Activated T-cell treated with anti-CD3 and anti-CD28 coated beads, Interleukin-2, amount 50 U/mL, for 72 hours (primary cell): Measurements from ENCODE around the gene CMIP. TPM values are rescaled to one million over a fixed set of nuclear protein-coding genes. Genes with fewer than 3 reads are reported as not detected.
A peak's percentile ranks its signal among the peaks of the same experiment; 100 is the strongest.

Source experiments
- ATAC-seq, 2 donors: fragments of 150-1000 bp; cut with Tn5 transposase; replicated peaks in 1 of 2; 2 replicates each; pipeline ENCODE4 v1.10.0; 2021; ENCODE audit warnings: moderate library complexity in 2 of 2, mild to moderate bottlenecking in 1 of 2
- DNase-seq, 2 donors: peaks; one replicate each; pipeline ENCODE4 v3.0.0; 2021 to 2022; ENCODE audit warnings: mixed read lengths in 1 of 2
- H3K27ac Mint-ChIP-seq: one replicate; pipeline ENCODE4 v1.8.0; 2022; ENCODE audit warnings: mild to moderate bottlenecking, moderate library complexity, mixed read lengths
- H3K27me3 Mint-ChIP-seq: one replicate; pipeline ENCODE4 v1.8.0; 2022; ENCODE audit warnings: low read depth, mixed read lengths
- H3K36me3 Mint-ChIP-seq, 2 donors: one replicate each; pipeline ENCODE4 v1.8.0; 2022; ENCODE audit warnings: mixed read lengths in 2 of 2, mild to moderate bottlenecking in 1 of 2; ENCODE audit not compliant: insufficient read depth in 2 of 2
- H3K4me1 Mint-ChIP-seq: one replicate; pipeline ENCODE4 v1.8.0; 2022; ENCODE audit warnings: low read depth, mixed read lengths
- H3K4me3 Mint-ChIP-seq, 2 donors: one replicate each; pipeline ENCODE4 v1.8.0; 2022; ENCODE audit warnings: mild to moderate bottlenecking in 2 of 2, mixed read lengths in 2 of 2, moderate library complexity in 2 of 2
- H3K9me3 Mint-ChIP-seq, 2 donors: one replicate each; pipeline ENCODE4 v1.8.0; 2022; ENCODE audit warnings: mixed read lengths in 2 of 2
- total RNA-seq, 2 donors: library from RNA; stranded (reverse); gene quantifications; one replicate each; pipeline ENCODE4 v1.2.3, GENCODE V29; 2022

The CMIP gene
- total RNA-seq, 2 donors from 2014 or later: 53.1 to 59.0 TPM

DNA sequence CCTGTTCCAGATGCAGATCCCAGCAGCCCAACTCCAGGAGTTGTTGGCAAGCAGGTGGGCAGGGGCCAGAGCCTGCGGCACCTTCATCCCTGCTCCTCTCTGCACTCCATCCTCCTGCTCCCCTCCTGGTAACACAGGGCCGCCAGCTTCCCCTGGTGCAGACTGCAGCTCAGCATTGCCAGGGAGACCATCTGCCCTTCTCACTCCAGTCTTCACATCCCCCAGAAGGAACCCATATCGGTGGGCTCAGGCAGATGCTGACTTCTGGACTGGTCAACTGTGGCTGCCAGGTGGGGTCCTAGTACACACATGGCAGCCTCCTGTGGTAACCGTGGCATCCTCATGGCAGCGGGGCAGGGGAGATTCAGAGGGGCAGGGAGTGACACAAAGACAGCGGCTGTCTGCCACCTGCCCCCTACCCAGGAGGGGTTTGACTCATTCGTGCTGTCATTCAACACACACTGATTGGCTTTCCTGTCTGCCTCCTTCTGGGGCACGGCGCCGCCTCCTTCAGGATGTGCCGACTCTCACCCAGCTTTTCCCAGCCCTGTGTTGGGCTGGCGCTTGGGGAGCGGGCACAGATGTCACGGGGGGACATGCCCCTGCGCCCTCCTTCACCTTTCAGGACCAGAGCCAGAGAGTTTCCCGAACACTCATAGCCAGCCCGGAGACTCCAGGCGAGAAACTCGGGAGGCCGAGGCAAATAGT, 120.9 kb downstream of the CMIP start:
- Mint-ChIP-seq H3K36me3 (no peaks in the 10 kb centered on the region), H3K27ac (no peak overlapping the region), H3K9me3 (no peaks in the 10 kb centered on the region), H3K4me1 (peaks cover 42% of the 10 kb centered on the region), H3K4me3 (no peak overlapping the region), H3K27me3 (no peaks in the 10 kb centered on the region)
- DNase-seq (no peak), ATAC-seq (no peak)

- Mint-ChIP-seq H3K27ac (no peak overlapping the region), H3K36me3 (no peaks in the 10 kb centered on the region), H3K27me3 (no peaks in the 10 kb centered on the region), H3K9me3 (no peaks in the 10 kb centered on the region), H3K4me3 (no peak overlapping the region), H3K4me1 (peaks cover 42% of the 10 kb centered on the region)
- ATAC-seq (no peak), DNase-seq (no peak)
Observed at GRCh38 chr16:81566086-81567007, 121.7 kb downstream of the CMIP start.

DNA sequence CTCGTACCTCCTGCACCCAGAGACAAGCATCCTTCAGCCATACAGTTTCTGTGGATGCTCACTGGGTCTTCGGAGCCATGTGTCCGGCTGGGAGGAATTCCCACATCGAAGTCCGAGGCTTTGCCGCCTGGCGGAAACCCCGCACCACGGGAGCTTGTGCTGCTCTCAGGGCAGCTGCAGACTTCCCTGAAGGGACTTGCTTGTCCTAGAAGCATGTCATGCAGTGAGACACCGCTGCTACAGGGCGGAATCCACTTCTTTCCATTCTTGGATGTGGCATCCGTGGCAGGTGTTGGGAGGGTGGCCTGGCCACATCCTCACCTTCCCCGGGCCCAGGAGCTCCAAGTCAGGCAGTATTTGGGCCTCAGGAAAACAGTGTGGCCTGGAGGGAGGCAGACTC, 122.5 kb downstream of the CMIP start:
- DNase-seq: no peak
- Mint-ChIP-seq H3K4me1 (peaks cover 42% of the 10 kb centered on the region), H3K9me3 (no peaks in the 10 kb centered on the region), H3K27ac (no peak overlapping the region), H3K27me3 (no peaks in the 10 kb centered on the region), H3K36me3 (no peaks in the 10 kb centered on the region), H3K4me3 (no peak overlapping the region)
- ATAC-seq: no peak

- Mint-ChIP-seq H3K4me3 (peak overlapping the region; percentile 72 to 76), H3K27me3 (no peaks in the 10 kb centered on the region), H3K27ac (peak overlapping the region; percentile 74), H3K36me3 (no peaks in the 10 kb centered on the region), H3K9me3 (no peaks in the 10 kb centered on the region), H3K4me1 (peaks cover 42% of the 10 kb centered on the region)
- peak; percentile 97 to 98 for ATAC-seq
- peak; percentile 58 to 82 for DNase-seq
Observed at GRCh38 chr16:81567987-81568748, 123.6 kb downstream of the CMIP start.

DNA sequence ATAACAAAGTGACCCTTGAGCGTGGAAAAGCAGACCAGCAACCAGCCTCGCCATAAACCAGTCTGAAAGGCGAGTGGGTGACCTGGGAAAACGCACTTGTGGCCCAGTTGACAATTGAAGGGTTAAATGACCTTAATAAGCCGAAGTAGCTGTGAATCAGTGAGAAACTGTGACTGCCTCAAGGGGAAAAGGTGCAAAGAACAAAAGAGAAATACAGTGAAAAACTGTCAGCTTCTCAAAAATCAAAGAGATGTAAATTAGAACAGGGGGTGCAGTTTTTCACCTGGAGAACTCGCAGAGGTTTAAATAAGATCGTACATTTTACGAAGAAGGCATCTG, 124.1 kb downstream of the CMIP start:
- no peaks in the 10 kb centered on the region for H3K36me3 Mint-ChIP-seq
- H3K27me3 Mint-ChIP-seq: no peaks in the 10 kb centered on the region
- peak; percentile 18 to 25 for ATAC-seq
- H3K9me3 Mint-ChIP-seq: no peaks in the 10 kb centered on the region
- peak overlapping the region; percentile 74 for H3K27ac Mint-ChIP-seq
- no peak for DNase-seq
- H3K4me3 Mint-ChIP-seq: peak overlapping the region; percentile 72 to 76
- H3K4me1 Mint-ChIP-seq: peaks cover 42% of the 10 kb centered on the region

DNA sequence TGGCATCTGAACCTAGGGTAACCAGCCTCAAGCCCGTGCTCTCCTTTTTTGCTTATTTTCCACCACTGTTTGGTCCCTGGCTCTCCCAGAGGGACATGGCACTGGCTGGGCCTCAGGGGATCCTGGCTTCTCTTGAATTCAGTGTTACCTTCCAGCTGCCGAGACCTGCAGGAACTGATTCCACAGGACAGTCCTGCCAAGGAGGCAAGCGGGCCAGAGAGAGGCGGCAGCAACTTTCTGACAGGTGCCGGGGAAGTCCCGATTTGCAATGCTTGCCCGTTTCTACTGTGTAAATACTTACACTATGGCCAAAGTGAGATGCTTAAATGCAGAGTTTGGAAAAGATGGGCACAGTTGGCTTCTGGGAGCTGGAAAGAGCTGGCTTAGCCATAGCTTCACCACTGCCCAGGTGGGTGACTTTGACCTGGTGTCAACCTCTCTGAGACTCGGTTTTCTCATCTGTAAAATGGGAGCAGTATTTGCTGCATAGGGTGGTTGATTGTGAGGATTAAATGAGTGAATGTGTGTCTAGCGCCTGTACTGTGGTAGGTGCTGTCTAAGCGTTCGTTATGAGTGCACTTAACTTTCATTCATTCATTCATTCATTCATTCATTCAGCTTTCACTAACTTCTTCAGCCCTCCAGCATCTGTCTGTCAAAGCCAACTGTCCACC, 124.9 kb downstream of the CMIP start:
- DNase-seq: no peak
- Mint-ChIP-seq H3K27me3 (no peaks in the 10 kb centered on the region), H3K4me3 (peak overlapping the region in 1 of 2 donors; percentile 72), H3K4me1 (peaks cover 43% of the 10 kb centered on the region), H3K27ac (no peak overlapping the region), H3K9me3 (no peaks in the 10 kb centered on the region), H3K36me3 (no peaks in the 10 kb centered on the region)
- no peak for ATAC-seq

GRCh38 chr16:81570151-81570846, 125.7 kb downstream of the CMIP start:
- Mint-ChIP-seq H3K4me3 (no peak overlapping the region), H3K9me3 (no peaks in the 10 kb centered on the region), H3K27ac (no peak overlapping the region), H3K4me1 (peaks cover 47% of the 10 kb centered on the region), H3K27me3 (no peaks in the 10 kb centered on the region), H3K36me3 (no peaks in the 10 kb centered on the region)
- DNase-seq: no peak
- ATAC-seq: no peak

DNA sequence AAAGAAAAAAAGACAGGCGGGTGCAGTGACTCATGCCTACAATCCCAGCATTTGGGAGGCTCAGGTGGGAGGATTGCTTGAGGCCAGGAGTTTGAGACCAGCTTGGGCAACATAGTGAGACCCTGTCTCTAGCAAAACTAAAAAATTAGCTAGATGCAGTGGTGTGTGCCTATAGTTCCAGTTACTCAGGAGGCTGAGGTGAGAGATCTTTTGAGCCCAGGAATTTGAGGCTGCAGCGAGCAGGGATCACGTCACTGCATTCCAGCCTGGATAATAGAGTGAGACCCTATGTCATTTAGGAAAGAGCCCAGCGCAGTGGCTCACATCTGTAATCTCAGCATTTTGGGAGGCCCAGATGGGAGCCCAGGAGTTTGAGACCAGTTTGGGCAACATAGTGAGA, 126.6 kb downstream of the CMIP start:
- no peak for ATAC-seq
- no peak for DNase-seq
- Mint-ChIP-seq H3K4me1 (peaks cover 45% of the 10 kb centered on the region), H3K4me3 (no peak overlapping the region), H3K27ac (no peak overlapping the region), H3K9me3 (no peaks in the 10 kb centered on the region), H3K36me3 (no peaks in the 10 kb centered on the region), H3K27me3 (no peaks in the 10 kb centered on the region)

GRCh38 chr16:81571592-81572385, 127.2 kb downstream of the CMIP start:
- peaks cover 39% of the 10 kb centered on the region for H3K4me1 Mint-ChIP-seq
- no peak for DNase-seq
- no peaks in the 10 kb centered on the region for H3K27me3 Mint-ChIP-seq
- H3K36me3 Mint-ChIP-seq: no peaks in the 10 kb centered on the region
- H3K27ac Mint-ChIP-seq: no peak overlapping the region
- no peak overlapping the region for H3K4me3 Mint-ChIP-seq
- no peaks in the 10 kb centered on the region for H3K9me3 Mint-ChIP-seq
- no peak for ATAC-seq

GRCh38 chr16:81572386-81573144, 128.0 kb downstream of the CMIP start:
- no peak for DNase-seq
- H3K27me3 Mint-ChIP-seq: no peaks in the 10 kb centered on the region
- peak overlapping the region; percentile 15 for H3K27ac Mint-ChIP-seq
- no peak overlapping the region for H3K4me3 Mint-ChIP-seq
- H3K9me3 Mint-ChIP-seq: no peaks in the 10 kb centered on the region
- H3K36me3 Mint-ChIP-seq: no peaks in the 10 kb centered on the region
- H3K4me1 Mint-ChIP-seq: peaks cover 31% of the 10 kb centered on the region
- no peak for ATAC-seq

- Mint-ChIP-seq H3K27ac (no peak overlapping the region), H3K9me3 (no peaks in the 10 kb centered on the region), H3K27me3 (no peaks in the 10 kb centered on the region), H3K4me3 (no peak overlapping the region), H3K36me3 (no peaks in the 10 kb centered on the region), H3K4me1 (peaks cover 21% of the 10 kb centered on the region)
- no peak for DNase-seq
- ATAC-seq: no peak
Observed at GRCh38 chr16:81573533-81574020, 129.0 kb downstream of the CMIP start.
